GM18517 (cell line): Measurements from ENCODE around the gene OLFML1.

Experiments
- ATAC-seq: cut with Tn5 transposase; IDR thresholded peaks from one replicate; pipeline ENCODE4 v1.9.1; 2021; ENCODE audit warnings: mild to moderate bottlenecking, moderate library complexity; ENCODE audit not compliant: unreplicated experiment

Gene OLFML1

DNA sequence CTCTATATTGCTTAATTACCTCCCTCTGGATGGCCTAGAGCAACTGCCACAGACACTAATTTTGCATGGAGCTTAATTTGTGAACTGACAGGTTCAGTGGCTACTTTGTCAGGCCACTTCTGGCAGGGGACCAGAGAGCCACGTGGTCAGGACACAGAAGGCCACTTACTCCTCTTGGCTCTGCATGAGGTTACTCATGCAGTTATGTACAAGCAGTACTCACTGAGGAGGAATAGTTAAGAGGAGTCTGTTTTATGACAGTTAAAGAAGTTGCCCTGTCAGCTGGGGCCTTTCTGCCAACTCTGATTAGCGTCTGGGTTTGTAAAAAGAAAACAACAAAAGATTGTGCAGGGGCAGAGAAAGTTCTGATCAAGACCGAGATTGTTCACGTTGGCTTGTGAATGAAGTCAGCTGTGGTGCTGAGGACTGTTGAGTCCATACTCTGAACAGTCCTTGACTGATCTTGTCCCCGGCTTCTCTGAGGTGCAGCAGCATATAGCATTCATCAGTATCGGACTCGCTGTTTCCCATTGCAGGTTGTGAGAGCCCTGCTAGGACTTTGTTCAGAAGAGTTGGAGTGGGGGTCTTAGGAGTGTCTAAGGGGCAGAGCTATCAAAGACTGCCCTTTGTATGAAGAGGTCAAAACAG is 69.9 kb downstream of the OLFML1 start:
- no peak for ATAC-seq

DNA sequence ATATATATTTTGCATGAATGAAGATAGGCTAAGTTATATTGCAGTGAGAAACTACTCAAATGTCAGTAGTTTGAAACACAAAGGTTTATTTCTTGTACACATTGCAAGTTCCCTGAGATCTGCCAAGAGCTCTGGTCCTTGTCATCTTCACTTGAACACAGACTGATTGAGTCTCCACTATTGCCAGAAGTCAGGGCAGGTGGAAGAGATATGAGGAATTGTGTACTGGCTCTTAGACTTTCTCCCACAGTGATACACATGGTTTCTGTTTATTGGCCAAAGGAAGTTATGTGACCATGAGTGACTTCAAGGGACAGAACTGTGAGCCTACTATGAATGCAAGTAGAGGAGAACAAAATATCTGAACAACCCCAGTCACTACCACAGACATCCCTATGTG is 72.7 kb downstream of the OLFML1 start:
- ATAC-seq: no peak

DNA sequence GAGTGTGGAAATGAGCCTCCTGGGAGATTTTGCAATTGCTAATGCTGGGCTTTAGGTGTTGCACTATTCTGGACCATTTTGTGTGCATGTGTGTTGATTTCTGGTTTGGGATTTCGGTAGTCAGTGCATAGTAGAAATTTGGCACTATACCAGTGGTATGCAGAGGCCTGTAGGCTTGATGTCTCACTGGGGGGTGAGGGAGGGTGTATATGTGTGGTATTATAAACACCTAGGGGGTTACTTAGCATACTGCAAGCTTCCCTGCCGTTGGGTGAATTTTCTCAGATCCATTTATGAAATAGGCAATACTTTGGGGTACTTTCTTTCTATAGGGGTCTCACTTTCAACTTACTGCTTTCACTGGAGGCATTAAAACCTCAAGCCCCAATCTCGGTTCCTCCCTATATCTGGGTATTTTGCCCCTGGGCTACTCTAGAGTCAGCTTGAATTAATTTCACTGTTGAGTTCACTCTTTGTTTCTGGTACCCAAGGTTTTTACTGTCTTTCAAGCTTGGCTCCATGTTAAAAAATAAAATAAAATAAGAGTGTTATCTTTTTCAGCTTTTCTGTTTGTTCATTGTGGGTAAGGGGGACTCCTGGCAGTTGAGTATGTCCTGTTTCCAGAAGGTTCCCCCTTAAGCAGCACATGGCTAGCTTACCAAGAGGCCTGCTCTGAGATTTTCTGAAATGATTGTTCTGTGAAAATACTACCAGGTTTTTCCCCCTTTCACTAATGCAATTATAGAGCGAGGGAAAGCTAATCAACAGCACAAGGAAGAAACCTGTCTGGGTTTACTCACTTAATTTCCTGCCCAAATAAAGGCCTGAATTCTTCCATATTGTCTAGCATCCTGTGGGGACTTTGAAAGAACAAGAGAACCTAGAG is 74.3 kb downstream of the OLFML1 start:
- no peak for ATAC-seq
